ENCODE data around the gene PTAFR.

- TF ChIP-seq CTCF (IDR thresholded peaks at IDR 0.05) (no peak), POLR2A (IDR thresholded peaks at IDR 0.05) (no peak)
Measured at GRCh38 chr1:28110555-28110954, 65.9 kb downstream of the PTAFR start.

Data from lower leg skin (tissue), 3 donors.